ENCODE data around the gene COL5A2.

The COL5A2 gene

GRCh38 chr2:189088591-189089205 is 90.9 kb downstream of the COL5A2 start:
- Histone ChIP-seq H3K4me3 (ENCODE audit: insufficient read depth, low read depth, low read length) (no peak overlapping the region), H3K27me3 (ENCODE audit: control insufficient read depth, insufficient read depth, low read length, poor library complexity, severe bottlenecking) (no peaks in the 10 kb centered on the region), H3K27ac (ENCODE audit: insufficient read depth, low read depth, low read length, poor library complexity, severe bottlenecking) (no peak overlapping the region), H3K36me3 (ENCODE audit: control insufficient read depth, insufficient read depth, low read length) (no peaks in the 10 kb centered on the region), H3K4me1 (ENCODE audit: control insufficient read depth, insufficient read depth, low read length) (no peaks in the 10 kb centered on the region), H3K9me3 (ENCODE audit: control insufficient read depth, low read length) (no peaks in the 10 kb centered on the region)
- 93% methylated on average over 3 of the region's 3 CpGs for WGBS, 2 experiments

GRCh38 chr2:189086710-189087109 is 92.9 kb downstream of the COL5A2 start:
- H3K27ac ChIP-seq (ENCODE audit: insufficient read depth, low read depth, low read length, poor library complexity, severe bottlenecking) = no peak overlapping the region
- WGBS, 2 experiments = 50 to 85% methylated on average over 1 of the region's 2 CpGs
- H3K36me3 ChIP-seq (ENCODE audit: control insufficient read depth, insufficient read depth, low read length) = no peaks in the 10 kb centered on the region

GRCh38 chr2:189086250-189086649 is 93.3 kb downstream of the COL5A2 start:
- no peaks in the 10 kb centered on the region for H3K36me3 ChIP-seq (ENCODE audit: control insufficient read depth, insufficient read depth, low read length)
- H3K9me3 ChIP-seq (ENCODE audit: control insufficient read depth, low read length) = no peaks in the 10 kb centered on the region
- WGBS, 2 experiments = 92 to 100% methylated on average over 1 of the region's 2 CpGs
- H3K4me1 ChIP-seq (ENCODE audit: control insufficient read depth, insufficient read depth, low read length) = no peaks in the 10 kb centered on the region
- no peaks in the 10 kb centered on the region for H3K27me3 ChIP-seq (ENCODE audit: control insufficient read depth, insufficient read depth, low read length, poor library complexity, severe bottlenecking)
- H3K4me3 ChIP-seq (ENCODE audit: insufficient read depth, low read depth, low read length) = no peak overlapping the region
- H3K27ac ChIP-seq (ENCODE audit: insufficient read depth, low read depth, low read length, poor library complexity, severe bottlenecking) = no peak overlapping the region

More at GRCh38 chr2:189086710-189087109, 92.9 kb downstream of the COL5A2 start:
- Histone ChIP-seq H3K4me1 (ENCODE audit: control insufficient read depth, insufficient read depth, low read length) (no peaks in the 10 kb centered on the region), H3K4me3 (ENCODE audit: insufficient read depth, low read depth, low read length) (no peak overlapping the region), H3K27me3 (ENCODE audit: control insufficient read depth, insufficient read depth, low read length, poor library complexity, severe bottlenecking) (no peaks in the 10 kb centered on the region), H3K9me3 (ENCODE audit: control insufficient read depth, low read length) (no peaks in the 10 kb centered on the region)

GRCh38 chr2:189083606-189084005 is 96.0 kb downstream of the COL5A2 start:
- Histone ChIP-seq H3K27me3 (ENCODE audit: control insufficient read depth, insufficient read depth, low read length, poor library complexity, severe bottlenecking) (no peaks in the 10 kb centered on the region), H3K4me3 (ENCODE audit: insufficient read depth, low read depth, low read length) (no peak overlapping the region), H3K36me3 (ENCODE audit: control insufficient read depth, insufficient read depth, low read length) (no peaks in the 10 kb centered on the region), H3K4me1 (ENCODE audit: control insufficient read depth, insufficient read depth, low read length) (no peaks in the 10 kb centered on the region), H3K27ac (ENCODE audit: insufficient read depth, low read depth, low read length, poor library complexity, severe bottlenecking) (no peak overlapping the region), H3K9me3 (ENCODE audit: control insufficient read depth, low read length) (no peaks in the 10 kb centered on the region)
- WGBS, 2 experiments = 90 to 96% methylated on average over 2 to 3 of the region's 3 CpGs

GRCh38 chr2:189083106-189083505 is 96.5 kb downstream of the COL5A2 start:
- 95 to 96% methylated on average over 2 of the region's 2 CpGs for WGBS, 2 experiments
- H3K9me3 ChIP-seq (ENCODE audit: control insufficient read depth, low read length) = no peaks in the 10 kb centered on the region
- no peaks in the 10 kb centered on the region for H3K4me1 ChIP-seq (ENCODE audit: control insufficient read depth, insufficient read depth, low read length)
- no peaks in the 10 kb centered on the region for H3K36me3 ChIP-seq (ENCODE audit: control insufficient read depth, insufficient read depth, low read length)
- H3K27me3 ChIP-seq (ENCODE audit: control insufficient read depth, insufficient read depth, low read length, poor library complexity, severe bottlenecking) = no peaks in the 10 kb centered on the region
- H3K4me3 ChIP-seq (ENCODE audit: insufficient read depth, low read depth, low read length) = no peak overlapping the region
- H3K27ac ChIP-seq (ENCODE audit: insufficient read depth, low read depth, low read length, poor library complexity, severe bottlenecking) = no peak overlapping the region

GRCh38 chr2:189082376-189082975 is 97.1 kb downstream of the COL5A2 start:
- H3K27me3 ChIP-seq (ENCODE audit: control insufficient read depth, insufficient read depth, low read length, poor library complexity, severe bottlenecking) = no peaks in the 10 kb centered on the region
- no peak overlapping the region for H3K27ac ChIP-seq (ENCODE audit: insufficient read depth, low read depth, low read length, poor library complexity, severe bottlenecking)
- no peaks in the 10 kb centered on the region for H3K9me3 ChIP-seq (ENCODE audit: control insufficient read depth, low read length)
- no peaks in the 10 kb centered on the region for H3K36me3 ChIP-seq (ENCODE audit: control insufficient read depth, insufficient read depth, low read length)
- no peaks in the 10 kb centered on the region for H3K4me1 ChIP-seq (ENCODE audit: control insufficient read depth, insufficient read depth, low read length)
- H3K4me3 ChIP-seq (ENCODE audit: insufficient read depth, low read depth, low read length) = no peak overlapping the region
- WGBS, 2 experiments = 88 to 96% methylated on average over 1 to 2 of the region's 3 CpGs

- H3K4me1 ChIP-seq (ENCODE audit: control insufficient read depth, insufficient read depth, low read length) = no peaks in the 10 kb centered on the region
- no peaks in the 10 kb centered on the region for H3K36me3 ChIP-seq (ENCODE audit: control insufficient read depth, insufficient read depth, low read length)
- H3K9me3 ChIP-seq (ENCODE audit: control insufficient read depth, low read length) = no peaks in the 10 kb centered on the region
- no peak overlapping the region for H3K27ac ChIP-seq (ENCODE audit: insufficient read depth, low read depth, low read length, poor library complexity, severe bottlenecking)
- WGBS, 2 experiments = 59 to 63% methylated on average over 3 of the region's 3 CpGs
- H3K27me3 ChIP-seq (ENCODE audit: control insufficient read depth, insufficient read depth, low read length, poor library complexity, severe bottlenecking) = no peaks in the 10 kb centered on the region
- H3K4me3 ChIP-seq (ENCODE audit: insufficient read depth, low read depth, low read length) = no peak overlapping the region
Measured at GRCh38 chr2:189076572-189076971, 103.0 kb downstream of the COL5A2 start.

GRCh38 chr2:189076120-189076519 is 103.4 kb downstream of the COL5A2 start:
- Histone ChIP-seq H3K4me1 (ENCODE audit: control insufficient read depth, insufficient read depth, low read length) (no peaks in the 10 kb centered on the region), H3K9me3 (ENCODE audit: control insufficient read depth, low read length) (no peaks in the 10 kb centered on the region), H3K27me3 (ENCODE audit: control insufficient read depth, insufficient read depth, low read length, poor library complexity, severe bottlenecking) (no peaks in the 10 kb centered on the region), H3K4me3 (ENCODE audit: insufficient read depth, low read depth, low read length) (no peak overlapping the region), H3K36me3 (ENCODE audit: control insufficient read depth, insufficient read depth, low read length) (no peaks in the 10 kb centered on the region), H3K27ac (ENCODE audit: insufficient read depth, low read depth, low read length, poor library complexity, severe bottlenecking) (no peak overlapping the region)
- 91 to 99% methylated on average over 3 of the region's 3 CpGs for WGBS, 2 experiments

GRCh38 chr2:189074506-189074905 is 105.1 kb downstream of the COL5A2 start:
- Histone ChIP-seq H3K27me3 (ENCODE audit: control insufficient read depth, insufficient read depth, low read length, poor library complexity, severe bottlenecking) (no peaks in the 10 kb centered on the region), H3K9me3 (ENCODE audit: control insufficient read depth, low read length) (no peaks in the 10 kb centered on the region), H3K36me3 (ENCODE audit: control insufficient read depth, insufficient read depth, low read length) (no peaks in the 10 kb centered on the region), H3K4me1 (ENCODE audit: control insufficient read depth, insufficient read depth, low read length) (no peaks in the 10 kb centered on the region), H3K4me3 (ENCODE audit: insufficient read depth, low read depth, low read length) (no peak overlapping the region), H3K27ac (ENCODE audit: insufficient read depth, low read depth, low read length, poor library complexity, severe bottlenecking) (no peak overlapping the region)
- 93 to 95% methylated on average over 3 of the region's 3 CpGs for WGBS, 2 experiments

GRCh38 chr2:189072036-189072435 is 107.5 kb downstream of the COL5A2 start:
- H3K27me3 ChIP-seq (ENCODE audit: control insufficient read depth, insufficient read depth, low read length, poor library complexity, severe bottlenecking) = no peaks in the 10 kb centered on the region
- H3K27ac ChIP-seq (ENCODE audit: insufficient read depth, low read depth, low read length, poor library complexity, severe bottlenecking) = no peak overlapping the region
- H3K9me3 ChIP-seq (ENCODE audit: control insufficient read depth, low read length) = no peaks in the 10 kb centered on the region
- H3K4me1 ChIP-seq (ENCODE audit: control insufficient read depth, insufficient read depth, low read length) = no peaks in the 10 kb centered on the region
- no peak overlapping the region for H3K4me3 ChIP-seq (ENCODE audit: insufficient read depth, low read depth, low read length)
- 100% methylated on average over 1 of the region's 1 CpG; no CpG with 5 or more reads in 1 of the 2 experiments for WGBS, 2 experiments
- H3K36me3 ChIP-seq (ENCODE audit: control insufficient read depth, insufficient read depth, low read length) = no peaks in the 10 kb centered on the region
